D721Med (cell line): ENCODE data around the gene RARRES1.

Experiments
- DNase-seq: peaks from one replicate; pipeline ENCODE4 v3.0.0; 2011; ENCODE audit warnings: low spot score; ENCODE audit not compliant: insufficient read length
- FAIRE-seq: peaks from 2 replicates; lab custom pipeline; 2011; peaks lifted over from hg19 to GRCh38; lab: Jason Lieb, UNC
- CTCF ChIP-seq: IDR thresholded peaks from 2 replicates; pipeline ENCODE4 v1.5.1; 2012; ENCODE audit warnings: mild to moderate bottlenecking, control low read depth; ENCODE audit not compliant: insufficient read depth; ENCODE audit errors: missing control alignments

RARRES1 gene

GRCh38 chr3:158679547-158680000 lies 52.7 kb downstream of the RARRES1 start:
- DNase-seq (no peak), FAIRE-seq (no peak)
- TF ChIP-seq CTCF: no peak

GRCh38 chr3:158678687-158679086 lies 53.6 kb downstream of the RARRES1 start:
- no peak for FAIRE-seq
- TF ChIP-seq CTCF: no peak
- DNase-seq: no peak

- TF ChIP-seq CTCF: no peak
- DNase-seq (no peak), FAIRE-seq (no peak)
These were observed 59.8 kb downstream of the RARRES1 start, which contains the start of gene LXN for GRCh38 chr3:158672215-158673176. TSS of gene LXN (minus strand) at chr3:158672648. CDS start at chr3:158672478, 170 bp downstream.

GRCh38 chr3:158671821-158672214 lies 60.4 kb downstream of the RARRES1 start:
- FAIRE-seq (no peak), DNase-seq (no peak)
- TF ChIP-seq CTCF: no peak

- FAIRE-seq: no peak
- DNase-seq: no peak
- TF ChIP-seq CTCF: no peak
These were observed 63.8 kb downstream of the RARRES1 start for GRCh38 chr3:158668506-158668905.

GRCh38 chr3:158666416-158666815 lies 65.8 kb downstream of the RARRES1 start:
- no peak for TF ChIP-seq CTCF
- no peak for FAIRE-seq

GRCh38 chr3:158663832-158664231 lies 68.4 kb downstream of the RARRES1 start:
- DNase-seq (no peak), FAIRE-seq (no peak)
- TF ChIP-seq CTCF: no peak

More at GRCh38 chr3:158666416-158666815, 65.8 kb downstream of the RARRES1 start:
- DNase-seq: no peak
